T-helper 2 cell treated with Interferon-gamma antibody and Interleukin-4, amounts not matched to agents 100 ng/mL and 5 ng/mL, for 36 hours (primary cell): ENCODE measurements around the gene LAX1. TPM values are rescaled to one million over a fixed set of nuclear protein-coding genes. Genes with fewer than 3 reads are reported as not detected.

Source experiments
- intact Hi-C: fragments of 100-400 bp; cut with micrococcal nuclease; formaldehyde crosslinking; loops from one replicate; pipeline ENCODE4 v1.15.1; 2023
- total RNA-seq: library from RNA; stranded (reverse); gene quantifications from 2 replicates; pipeline ENCODE4 v1.2.3, GENCODE V29; 2022

LAX1 gene
- total RNA-seq, 1 donor from 2014 or later: 13.8 TPM

- intact Hi-C loops: loop anchor here (5.0 to 10.0 kb wide), 5 partner anchors 54 to 1452 kb away; partner anchors contain the start of genes PPP1R12B, PPP1R15B, RABIF and RBBP5
Measured at GRCh38 chr1:203799157-203799556, 34.2 kb downstream of the LAX1 start.

GRCh38 chr1:203799971-203800370, 35.0 kb downstream of the LAX1 start:
- intact Hi-C loops: loop anchor here (5.0 to 10.0 kb wide), 5 partner anchors 55 to 1453 kb away; partner anchors contain the start of genes PPP1R12B, PPP1R15B, RABIF and RBBP5

GRCh38 chr1:203805689-203806088, 40.7 kb downstream of the LAX1 start:
- intact Hi-C loops: no loop called here

- intact Hi-C loops: no loop called here
Measured at GRCh38 chr1:203807196-203807595, 42.2 kb downstream of the LAX1 start.

GRCh38 chr1:203813581-203814341, 48.8 kb downstream of the LAX1 start:
- intact Hi-C loops: no loop called here

GRCh38 chr1:203818399-203818798, 53.4 kb downstream of the LAX1 start:
- intact Hi-C loops: no loop called here

GRCh38 chr1:203823306-203823705, 58.3 kb downstream of the LAX1 start:
- intact Hi-C loops: no loop called here

Other genes starting within 250 kb of the LAX1 start
- 90.0 and 95.6 TPM in 2 replicates for gene ATP2B4, start 138.4 kb upstream of the LAX1 start, total RNA-seq
- 20.5 and 20.7 TPM in 2 replicates for gene ZBED6, start 30.4 kb downstream of the LAX1 start, total RNA-seq
- 76.3 and 80.8 TPM in 2 replicates for gene ZC3H11A, start 30.4 kb downstream of the LAX1 start, total RNA-seq
- gene SNRPE, start 96.4 kb downstream of the LAX1 start, total RNA-seq: 177 and 179 TPM in 2 replicates